CD4-positive, alpha-beta T cell (primary cell): ENCODE data around the gene ALG12. TPM values are rescaled to one million over a fixed set of nuclear protein-coding genes. Genes with fewer than 3 reads are reported as not detected.

Experiments
- ATAC-seq: fragments of 200-7000 bp; cut with Tn5 transposase; one replicate; pipeline ENCODE4 v1.10.0; 2022; ENCODE audit warnings: mild to moderate bottlenecking; ENCODE audit not compliant: poor library complexity
- CTCF ChIA-PET: fragments of 350-600 bp; sonication (Branson Sonifier 250); formaldehyde crosslinking; loops from one replicate; lab custom pipeline; 2021; ENCODE audit warnings: antibody characterized with exemption, inconsistent platforms; lab: Charles Lee
- POLR2A ChIA-PET: fragments of 350-600 bp; sonication (Branson Sonifier 250); formaldehyde crosslinking; loops from one replicate; lab custom pipeline; 2021; ENCODE audit warnings: antibody characterized with exemption, inconsistent platforms; lab: Charles Lee
- DNase-seq, 14 experiments: peaks; one replicate each; pipeline ENCODE4 v3.0.0-alpha.2; 2013 to 2020; ENCODE audit warnings: mixed read lengths in 2 of 14
- H3K27ac ChIP-seq, 2 donors: one replicate each; pipeline versions ENCODE4 v1.5.1 to v1.7.0; 2013; ENCODE audit warnings: low read length in 2 of 2, low read depth in 1 of 2, mild to moderate bottlenecking in 1 of 2
- H3K27me3 ChIP-seq, 2 experiments: 1 replicate in 1 of 2; 2 replicates in 1 of 2; pipeline versions ENCODE4 v1.6.1 to v1.7.0; 2013; ENCODE audit warnings: low read length in 2 of 2, control low read depth in 1 of 2, mild to moderate bottlenecking in 1 of 2, moderate library complexity in 1 of 2; ENCODE audit not compliant: insufficient read depth in 2 of 2, control insufficient read depth in 1 of 2
- H3K36me3 ChIP-seq: one replicate; pipeline ENCODE4 v1.6.1; 2013; ENCODE audit warnings: low read length, control low read depth; ENCODE audit not compliant: insufficient read depth
- H3K4me1 ChIP-seq: one replicate; pipeline ENCODE4 v1.6.1; 2013; ENCODE audit warnings: low read length, control low read depth; ENCODE audit not compliant: insufficient read depth
- H3K4me3 ChIP-seq: one replicate; pipeline ENCODE4 v1.5.1; 2013; ENCODE audit warnings: mild to moderate bottlenecking, low read length, moderate library complexity
- H3K9me3 ChIP-seq, 2 experiments: 1 replicate in 1 of 2; 2 replicates in 1 of 2; pipeline versions ENCODE4 v1.6.1 to v1.7.0; 2013; ENCODE audit warnings: low read length in 2 of 2, mild to moderate bottlenecking in 2 of 2, control low read depth in 1 of 2, moderate library complexity in 1 of 2; ENCODE audit not compliant: control insufficient read depth in 1 of 2, insufficient read depth in 1 of 2
- H3K27ac Mint-ChIP-seq: one replicate; pipeline ENCODE4 v1.8.0; 2020; ENCODE audit warnings: mixed read lengths
- H3K27me3 Mint-ChIP-seq: one replicate; pipeline ENCODE4 v1.8.0; 2021; ENCODE audit warnings: mixed read lengths
- H3K36me3 Mint-ChIP-seq: one replicate; pipeline ENCODE4 v1.8.0; 2021; ENCODE audit warnings: low read depth, mixed read lengths
- H3K4me1 Mint-ChIP-seq: one replicate; pipeline ENCODE4 v1.8.0; 2021; ENCODE audit warnings: low read depth, mixed read lengths
- H3K4me3 Mint-ChIP-seq: one replicate; pipeline ENCODE4 v1.8.0; 2020; ENCODE audit warnings: mild to moderate bottlenecking, mixed read lengths
- H3K9me3 Mint-ChIP-seq: one replicate; pipeline ENCODE4 v1.8.0; 2020; ENCODE audit warnings: mixed read lengths
- intact Hi-C, 2 experiments: fragments of 100-400 bp; cut with DNase I in 1 of 2; cut with micrococcal nuclease in 1 of 2; formaldehyde crosslinking; loops; one replicate each; pipeline versions ENCODE4 v1.15.1 to v1.9.0; 2023 to 2025; cut with DNase I, micrococcal nuclease
- total RNA-seq, 174 experiments: library from RNA in 2 of 174; stranded (reverse) in 2 of 174; gene quantifications; one replicate each; pipeline ENCODE4 v1.2.3 and lab custom pipeline; 2021 to 2026
- TF ChIP-seq, protein P1 (sequence below): fragments of 200-600 bp; IDR thresholded peaks from one replicate; pipeline ENCODE4 v1.8.0; 2022; ENCODE audit warnings: antibody characterized with exemption, mild to moderate bottlenecking

Gene ALG12
- total RNA-seq, 2 experiments from 2014 or later = 13.5 to 14.6 TPM

DNA sequence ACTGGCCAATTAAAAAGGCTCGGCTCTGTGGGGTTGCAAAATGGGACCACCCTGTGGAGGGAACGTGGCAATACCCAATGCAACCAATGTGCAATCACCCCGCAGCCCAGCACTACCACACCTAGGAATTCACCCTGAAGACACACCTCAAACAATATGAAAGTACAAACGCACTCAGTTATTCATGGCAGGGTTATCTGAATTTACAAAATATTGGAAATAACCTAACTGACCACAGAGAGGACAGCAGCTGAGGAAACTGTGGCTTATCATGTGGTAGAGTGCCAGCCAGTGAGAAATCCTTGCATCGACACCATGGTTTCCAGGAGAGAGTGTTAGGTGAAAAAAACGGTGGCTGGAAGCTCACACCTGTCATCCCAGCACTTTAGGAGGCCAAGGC lies 18.7 kb downstream of the ALG12 start:
- no peaks in the 10 kb centered on the region for H3K9me3 Mint-ChIP-seq
- no peaks in the 10 kb centered on the region for H3K27me3 ChIP-seq
- ChIA-PET CTCF (no interaction called here), POLR2A (no interaction called here)
- TF ChIP-seq, protein P1, sequence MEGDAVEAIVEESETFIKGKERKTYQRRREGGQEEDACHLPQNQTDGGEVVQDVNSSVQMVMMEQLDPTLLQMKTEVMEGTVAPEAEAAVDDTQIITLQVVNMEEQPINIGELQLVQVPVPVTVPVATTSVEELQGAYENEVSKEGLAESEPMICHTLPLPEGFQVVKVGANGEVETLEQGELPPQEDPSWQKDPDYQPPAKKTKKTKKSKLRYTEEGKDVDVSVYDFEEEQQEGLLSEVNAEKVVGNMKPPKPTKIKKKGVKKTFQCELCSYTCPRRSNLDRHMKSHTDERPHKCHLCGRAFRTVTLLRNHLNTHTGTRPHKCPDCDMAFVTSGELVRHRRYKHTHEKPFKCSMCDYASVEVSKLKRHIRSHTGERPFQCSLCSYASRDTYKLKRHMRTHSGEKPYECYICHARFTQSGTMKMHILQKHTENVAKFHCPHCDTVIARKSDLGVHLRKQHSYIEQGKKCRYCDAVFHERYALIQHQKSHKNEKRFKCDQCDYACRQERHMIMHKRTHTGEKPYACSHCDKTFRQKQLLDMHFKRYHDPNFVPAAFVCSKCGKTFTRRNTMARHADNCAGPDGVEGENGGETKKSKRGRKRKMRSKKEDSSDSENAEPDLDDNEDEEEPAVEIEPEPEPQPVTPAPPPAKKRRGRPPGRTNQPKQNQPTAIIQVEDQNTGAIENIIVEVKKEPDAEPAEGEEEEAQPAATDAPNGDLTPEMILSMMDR = no peak
- no peak overlapping the region for H3K4me3 ChIP-seq
- H3K9me3 ChIP-seq = peaks cover 0 to 5% of the 10 kb centered on the region in 2 experiments
- H3K27me3 Mint-ChIP-seq = no peaks in the 10 kb centered on the region
- DNase-seq (peak in 1 of 14 experiments; percentile 23), ATAC-seq (no peak)
- H3K4me3 Mint-ChIP-seq = no peak overlapping the region
- H3K27ac ChIP-seq = no peak overlapping the region
- H3K4me1 Mint-ChIP-seq = no peaks in the 10 kb centered on the region
- H3K36me3 ChIP-seq = peaks cover 37% of the 10 kb centered on the region
- peaks cover 38% of the 10 kb centered on the region for H3K36me3 Mint-ChIP-seq
- intact Hi-C loops = no loop called here
- H3K27ac Mint-ChIP-seq = peak overlapping the region; percentile 30
- no peaks in the 10 kb centered on the region for H3K4me1 ChIP-seq

DNA sequence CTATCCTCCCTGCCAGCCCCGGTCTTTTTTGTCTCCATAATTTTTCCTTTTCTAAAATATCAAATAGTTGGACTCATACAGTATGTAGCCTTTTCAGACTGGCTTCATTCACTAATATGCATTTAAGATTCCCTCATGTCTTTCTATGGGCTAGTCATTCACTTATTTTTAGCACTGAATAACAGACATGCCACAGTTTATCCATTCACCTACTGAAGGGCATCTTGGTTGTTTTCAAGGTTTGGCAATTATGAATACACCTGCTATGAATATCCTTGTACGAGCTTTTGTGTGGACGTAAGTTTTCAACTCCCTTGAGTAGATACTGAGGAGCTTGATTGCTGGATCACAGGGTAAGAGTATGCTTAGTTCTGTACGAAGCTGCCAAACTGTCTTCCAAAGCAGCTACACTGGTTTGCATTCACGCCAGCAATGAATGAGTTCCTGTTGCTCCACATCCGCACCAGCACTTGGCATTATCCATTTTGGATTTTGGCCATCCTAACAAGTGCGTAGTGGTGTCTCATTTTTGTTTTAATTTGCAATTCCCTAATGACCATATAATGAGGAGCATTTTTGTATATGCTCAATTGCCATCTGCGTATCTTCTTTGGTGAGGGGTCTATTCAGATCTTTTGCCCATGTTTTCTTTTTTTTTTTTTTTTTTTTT lies 21.1 kb downstream of the ALG12 start:
- no peaks in the 10 kb centered on the region for H3K4me1 Mint-ChIP-seq
- no peak overlapping the region for H3K4me3 ChIP-seq
- CTCF ChIA-PET = no interaction called here
- H3K27ac ChIP-seq = no peak overlapping the region
- intact Hi-C loops = no loop called here
- TF ChIP-seq, protein P1 = no peak
- no peaks in the 10 kb centered on the region for H3K4me1 ChIP-seq
- ATAC-seq (no peak), DNase-seq (no peak)
- H3K9me3 Mint-ChIP-seq = no peaks in the 10 kb centered on the region
- H3K36me3 ChIP-seq = peaks cover 24% of the 10 kb centered on the region
- POLR2A ChIA-PET = no interaction called here
- H3K27me3 Mint-ChIP-seq = no peaks in the 10 kb centered on the region
- no peak overlapping the region for H3K27ac Mint-ChIP-seq
- H3K9me3 ChIP-seq = peaks cover 0 to 16% of the 10 kb centered on the region in 2 experiments
- no peaks in the 10 kb centered on the region for H3K27me3 ChIP-seq
- H3K36me3 Mint-ChIP-seq = peaks cover 48% of the 10 kb centered on the region
- H3K4me3 Mint-ChIP-seq = no peak overlapping the region

DNA sequence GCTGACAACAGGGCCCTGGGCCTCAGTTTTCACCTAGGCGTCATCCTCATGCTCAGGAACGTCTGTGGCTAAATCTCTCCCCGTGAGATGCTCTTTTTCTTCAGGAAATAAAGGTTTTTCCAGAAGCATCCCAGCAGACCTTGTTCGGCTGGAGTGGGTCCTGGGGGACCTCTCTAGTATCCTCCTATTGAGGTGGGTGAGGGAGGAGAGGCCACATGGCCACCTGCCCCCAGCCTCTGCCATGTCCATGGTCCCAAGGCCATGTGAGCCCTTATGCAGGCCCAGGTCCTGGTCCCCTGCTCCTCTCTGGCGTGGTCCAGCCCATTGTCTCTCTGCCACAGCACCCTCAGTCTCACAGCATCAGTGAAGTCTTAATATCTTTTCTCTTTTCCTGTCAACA lies 22.0 kb downstream of the ALG12 start:
- Histone ChIP-seq H3K4me1 (no peaks in the 10 kb centered on the region), H3K27me3 (no peaks in the 10 kb centered on the region), H3K9me3 (peaks cover 0 to 18% of the 10 kb centered on the region in 2 experiments), H3K36me3 (peaks cover 15% of the 10 kb centered on the region), H3K27ac (no peak overlapping the region), H3K4me3 (no peak overlapping the region)
- ChIA-PET POLR2A (no interaction called here), CTCF (no interaction called here)
- TF ChIP-seq, protein P1 = no peak
- intact Hi-C loops = no loop called here
- ATAC-seq (no peak), DNase-seq (no peak)
- H3K9me3 Mint-ChIP-seq = peaks cover 3% of the 10 kb centered on the region
- no peaks in the 10 kb centered on the region for H3K27me3 Mint-ChIP-seq
- peaks cover 4% of the 10 kb centered on the region for H3K4me1 Mint-ChIP-seq
- H3K27ac Mint-ChIP-seq = no peak overlapping the region
- H3K36me3 Mint-ChIP-seq = peaks cover 48% of the 10 kb centered on the region
- no peak overlapping the region for H3K4me3 Mint-ChIP-seq
